K562 (cell line): Measurements from ENCODE around the gene PPFIA3. TPM values are rescaled to one million over a fixed set of nuclear protein-coding genes. Genes with fewer than 3 reads are reported as not detected.

Experiments used
- ARID3B ChIP-seq: fragments of 250-450 bp; sonication (Bioruptor Pico); IDR thresholded peaks from 2 replicates; pipeline ENCODE4 v1.4.0; 2020; ENCODE audit warnings: borderline replicate concordance
- CEBPG ChIP-seq, 3 experiments: fragments of 200-800 bp in 1 of 3; sonication (Bioruptor generic) in 1 of 3; sonication (generic) in 1 of 3; formaldehyde crosslinking in 1 of 3; IDR thresholded peaks in 2 of 3; conservative IDR thresholded peaks in 1 of 3; 2 replicates each; pipeline versions ENCODE4 v1.6.1 to v1.8.0; 2016 to 2022; ENCODE audit warnings: missing compliant biosample characterization in 2 of 3, missing genetic modification characterization in 2 of 3, mild to moderate bottlenecking in 1 of 3, missing genetic modification reagents in 1 of 3
- FOXK2 ChIP-seq, 2 experiments: fragments of 450-650 bp; IDR thresholded peaks in 1 of 2; conservative IDR thresholded peaks in 1 of 2; 2 replicates each; pipeline ENCODE4 v1.6.1; 2016; ENCODE audit warnings: low read depth in 2 of 2, mild to moderate bottlenecking in 1 of 2
- HSF4 ChIP-seq: fragments of 250-450 bp; sonication (Bioruptor Pico); IDR thresholded peaks from 2 replicates; pipeline ENCODE4 v2.1.2; 2022; ENCODE audit warnings: mild to moderate bottlenecking, moderate library complexity, borderline replicate concordance
- KAT7 ChIP-seq: sonication (generic); formaldehyde crosslinking; IDR thresholded peaks from 2 replicates; pipeline ENCODE4 v1.8.0; 2022; ENCODE audit warnings: missing genetic modification reagents, mild to moderate bottlenecking, borderline replicate concordance
- MEF2D ChIP-seq: conservative IDR thresholded peaks from 2 replicates; pipeline ENCODE4 v1.6.1; 2016; ENCODE audit warnings: low read depth, missing genetic modification characterization, missing compliant biosample characterization
- NONO ChIP-seq, 2 experiments: fragments of 200-400 bp in 1 of 2; fragments of 450-650 bp in 1 of 2; formaldehyde crosslinking in 1 of 2; IDR thresholded peaks; 2 replicates each; pipeline ENCODE4 v1.6.1; 2017; ENCODE audit warnings: low read depth in 2 of 2, mild to moderate bottlenecking in 2 of 2, moderate library complexity in 2 of 2, low read length in 1 of 2
- NR1H2 ChIP-seq: sonication (generic); formaldehyde crosslinking; IDR thresholded peaks from 2 replicates; pipeline ENCODE4 v1.4.0; 2020; ENCODE audit warnings: mild to moderate bottlenecking, missing genetic modification reagents
- PHB ChIP-seq: fragments of 250-450 bp; sonication (Bioruptor Pico); IDR thresholded peaks from 2 replicates; pipeline ENCODE4 v1.5.0; 2021
- POLR2A ChIP-seq: fragments of 450-650 bp; conservative IDR thresholded peaks from 2 replicates; pipeline ENCODE4 v1.6.1; 2016
- PRDM10 ChIP-seq: fragments of 450-650 bp; IDR thresholded peaks from 2 replicates; pipeline ENCODE4 v1.6.1; 2018; ENCODE audit not compliant: partially characterized antibody
- SREBF1 ChIP-seq: fragments of 150-350 bp; IDR thresholded peaks from 2 replicates; pipeline ENCODE4 v1.6.1; 2014; ENCODE audit warnings: antibody characterized with exemption, low read depth, low read length, borderline replicate concordance
- TEAD4 ChIP-seq, 2 experiments: sonication (generic) in 1 of 2; formaldehyde crosslinking in 1 of 2; IDR thresholded peaks; 2 replicates each; pipeline versions ENCODE4 v1.6.1 to v1.8.0; 2012 to 2022; ENCODE audit warnings: borderline replicate concordance in 1 of 2, inconsistent platforms in 1 of 2, low read length in 1 of 2, mild to moderate bottlenecking in 1 of 2, missing genetic modification reagents in 1 of 2
- XRCC5 ChIP-seq: fragments of 200-400 bp; formaldehyde crosslinking; IDR thresholded peaks from 2 replicates; pipeline ENCODE4 v1.6.1; 2017; ENCODE audit warnings: low read depth, mild to moderate bottlenecking, low read length
- ZBTB1 ChIP-seq: sonication (generic); formaldehyde crosslinking; IDR thresholded peaks from 2 replicates; pipeline ENCODE4 v1.8.1; 2023; ENCODE audit warnings: missing genetic modification reagents, low read depth, mild to moderate bottlenecking, borderline replicate concordance
- polyA plus RNA-seq, 8 experiments: library from polyadenylated mRNA; depleted of rRNA in 4 of 8; stranded (reverse) in 5 of 8; unstranded in 3 of 8; fragments of >200 nt; fragmentation: Nextera tagmentation in 2 of 8; fragmentation: Illumina TruSeq in 1 of 8; extraction: Ambion mirVana in 2 of 8; extraction: Trizol in 1 of 8; gene quantifications; 2 replicates each; pipeline versions ENCODE4 v1.2.1 to v1.2.3, GENCODE V29; 2011 to 2014; ENCODE audit warnings: inconsistent platforms in 1 of 8, missing spikeins in 1 of 8
- total RNA-seq, 7 experiments: library from RNA; depleted of rRNA in 6 of 7; stranded (reverse); fragments of >200 nt in 6 of 7; fragmentation: Illumina TruSeq in 2 of 7; extraction: Trizol in 2 of 7; gene quantifications; 2 replicates each; pipeline versions ENCODE4 v1.2.1 to v1.2.3, GENCODE V29; 2011 to 2021; ENCODE audit warnings: low replicate concordance in 1 of 7
- TF ChIP-seq, protein P1 (sequence below): conservative IDR thresholded peaks from 2 replicates; pipeline ENCODE4 v1.6.1; 2011; ENCODE audit warnings: low read depth, mild to moderate bottlenecking, low read length; ENCODE audit not compliant: control insufficient read depth
- TF ChIP-seq, protein P2 (sequence below): sonication (generic); formaldehyde crosslinking; IDR thresholded peaks from 2 replicates; pipeline ENCODE4 v1.8.1; 2023; ENCODE audit warnings: mild to moderate bottlenecking, missing genetic modification reagents

PPFIA3 gene
- total and polyA plus RNA-seq, 9 of the 15 experiments (the other 6 are each of a cell fraction or from before 2014, with no cell fraction given), result 0.10 to 53.0 (median 17.6) TPM

DNA sequence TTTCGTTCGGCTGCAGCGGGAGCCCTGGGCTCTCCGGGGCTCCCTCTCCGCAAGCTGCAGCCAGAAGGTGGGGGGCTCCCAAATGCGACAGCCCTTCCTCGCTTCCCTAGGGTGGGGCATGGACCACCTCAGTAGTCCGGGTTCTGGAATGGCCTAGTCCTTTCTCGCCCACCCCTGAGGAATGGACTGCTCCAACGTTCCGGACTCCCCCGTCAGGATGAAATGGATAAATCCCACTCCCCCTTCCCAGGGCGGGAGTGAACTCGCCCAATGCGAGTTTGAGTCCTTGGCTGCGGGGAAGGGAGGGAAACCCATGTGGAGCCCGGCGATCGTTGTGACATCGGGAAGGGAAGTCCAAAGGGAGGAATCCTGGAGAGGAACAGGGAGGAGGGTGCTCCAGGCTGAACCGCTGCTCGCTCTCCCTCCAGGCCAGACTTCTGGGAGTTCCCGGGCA, 30.3 kb downstream of the PPFIA3 start (continued):
- TF ChIP-seq CEBPG (CRISPR knock-in tag; IDR thresholded peaks at IDR 0.05), result 0 out of 2 replicates have a peak, but pooled peaks have one; percentile 35
- no peak for TF ChIP-seq CEBPG (tag; conservative IDR thresholded peaks at IDR 0.05 in 1 of 2, IDR thresholded peaks at IDR 0.05 in 1 of 2)
- TF ChIP-seq POLR2A, result peak; percentile 23; the same call in 1 of the 2 replicates
- TF ChIP-seq, protein P1, sequence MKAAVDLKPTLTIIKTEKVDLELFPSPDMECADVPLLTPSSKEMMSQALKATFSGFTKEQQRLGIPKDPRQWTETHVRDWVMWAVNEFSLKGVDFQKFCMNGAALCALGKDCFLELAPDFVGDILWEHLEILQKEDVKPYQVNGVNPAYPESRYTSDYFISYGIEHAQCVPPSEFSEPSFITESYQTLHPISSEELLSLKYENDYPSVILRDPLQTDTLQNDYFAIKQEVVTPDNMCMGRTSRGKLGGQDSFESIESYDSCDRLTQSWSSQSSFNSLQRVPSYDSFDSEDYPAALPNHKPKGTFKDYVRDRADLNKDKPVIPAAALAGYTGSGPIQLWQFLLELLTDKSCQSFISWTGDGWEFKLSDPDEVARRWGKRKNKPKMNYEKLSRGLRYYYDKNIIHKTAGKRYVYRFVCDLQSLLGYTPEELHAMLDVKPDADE, result 0 out of 2 replicates have a peak, but pooled peaks have one; percentile 9
- 0 out of 2 replicates have a peak, but pooled peaks have one; percentile 15 for TF ChIP-seq KAT7 (CRISPR knock-in tag)
- peak; percentile 99 for TF ChIP-seq PRDM10
- peak; percentile 96 for TF ChIP-seq SREBF1
- TF ChIP-seq TEAD4 (IDR thresholded peaks at IDR 0.05; ENCODE audit: low read length), result peak; percentile 4; the same call in 1 of the 2 replicates
- no peak for TF ChIP-seq TEAD4 (CRISPR knock-in tag; IDR thresholded peaks at IDR 0.05; ENCODE audit: borderline replicate concordance)
- TF ChIP-seq FOXK2 (conservative IDR thresholded peaks at IDR 0.05 in 1 of 2, IDR thresholded peaks at IDR 0.05 in 1 of 2; ENCODE audit: low read depth in 2 of 2), result peak in 1 of 2 experiments; percentile 99; a peak in 2 of 4 replicates
- no peak for TF ChIP-seq MEF2D (tag)
- TF ChIP-seq NONO (IDR thresholded peaks at IDR 0.05; ENCODE audit: low read depth in 2 of 2, low read length in 1 of 2), result peak in 1 of 2 experiments; percentile 98; a peak in 2 of 4 replicates
- TF ChIP-seq PHB (CRISPR knock-in tag), result peak; percentile 58; the same call in 1 of the 2 replicates
- 0 out of 2 replicates have a peak, but pooled peaks have one; percentile 9 for TF ChIP-seq NR1H2
- TF ChIP-seq HSF4 (CRISPR knock-in tag), result no peak
- TF ChIP-seq XRCC5, result 0 out of 2 replicates have a peak, but pooled peaks have one; percentile 11
- TF ChIP-seq ZBTB1, result 0 out of 2 replicates have a peak, but pooled peaks have one; percentile 37
- TF ChIP-seq, protein P2, sequence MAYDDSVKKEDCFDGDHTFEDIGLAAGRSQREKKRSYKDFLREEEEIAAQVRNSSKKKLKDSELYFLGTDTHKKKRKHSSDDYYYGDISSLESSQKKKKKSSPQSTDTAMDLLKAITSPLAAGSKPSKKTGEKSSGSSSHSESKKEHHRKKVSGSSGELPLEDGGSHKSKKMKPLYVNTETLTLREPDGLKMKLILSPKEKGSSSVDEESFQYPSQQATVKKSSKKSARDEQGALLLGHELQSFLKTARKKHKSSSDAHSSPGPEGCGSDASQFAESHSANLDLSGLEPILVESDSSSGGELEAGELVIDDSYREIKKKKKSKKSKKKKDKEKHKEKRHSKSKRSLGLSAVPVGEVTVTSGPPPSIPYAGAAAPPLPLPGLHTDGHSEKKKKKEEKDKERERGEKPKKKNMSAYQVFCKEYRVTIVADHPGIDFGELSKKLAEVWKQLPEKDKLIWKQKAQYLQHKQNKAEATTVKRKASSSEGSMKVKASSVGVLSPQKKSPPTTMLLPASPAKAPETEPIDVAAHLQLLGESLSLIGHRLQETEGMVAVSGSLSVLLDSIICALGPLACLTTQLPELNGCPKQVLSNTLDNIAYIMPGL (CRISPR knock-in tag), result 0 out of 2 replicates have a peak, but pooled peaks have one; percentile 4
- 0 out of 2 replicates have a peak, but pooled peaks have one; percentile 8 for TF ChIP-seq ARID3B
